GM18909 (cell line): ENCODE measurements around the gene NPHP4.
"Not testable (repeated sequence)": the region's sequence is repeated elsewhere in the genome, so short reads cannot be mapped to it uniquely, and the experiment has no call there.

ENCODE experiments used
- ATAC-seq: cut with Tn5 transposase; IDR thresholded peaks from one replicate; pipeline ENCODE4 v1.9.1; 2021; ENCODE audit warnings: mild to moderate bottlenecking; ENCODE audit not compliant: unreplicated experiment, poor library complexity

NPHP4 gene

DNA sequence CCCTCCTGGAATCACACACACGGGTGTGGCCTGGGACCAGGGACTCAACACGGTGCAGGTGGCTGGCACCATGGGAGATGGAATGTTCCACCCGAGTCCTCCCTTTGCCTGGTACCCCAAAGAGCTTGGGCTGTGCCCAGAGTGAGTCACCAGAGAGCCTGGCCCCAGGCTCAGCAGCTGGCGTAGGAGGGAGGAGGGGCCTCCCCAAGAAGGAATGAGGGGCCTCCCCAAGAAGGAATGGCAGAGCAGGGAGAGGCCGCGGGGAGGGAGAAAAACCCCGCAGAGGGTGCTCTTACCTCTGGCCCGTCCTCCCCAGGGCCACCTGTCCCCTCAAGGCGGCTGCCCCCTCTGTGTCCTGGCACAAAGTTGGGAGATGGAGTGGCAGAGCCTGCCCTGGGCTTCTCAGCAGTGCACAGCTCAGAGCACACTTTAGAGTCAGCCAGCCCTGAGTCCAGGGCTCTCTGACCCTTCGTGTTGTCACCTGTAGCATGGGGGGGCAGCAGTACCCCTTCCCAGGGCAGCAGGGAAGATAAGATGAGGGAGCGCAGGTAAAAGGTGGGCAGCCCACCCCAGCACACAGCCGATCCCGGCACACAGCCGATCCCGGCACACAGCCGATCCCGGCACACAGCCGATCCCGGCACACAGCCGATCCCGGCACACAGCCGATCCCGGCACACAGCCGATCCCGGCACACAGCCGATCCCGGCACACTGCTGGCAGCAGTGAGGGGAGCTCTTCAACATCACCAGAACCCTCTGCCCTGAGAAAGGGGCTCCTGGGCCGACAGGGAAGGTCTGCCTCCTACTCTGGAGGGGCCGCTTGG is 33.3 kb upstream of the NPHP4 start:
- no peak for ATAC-seq

DNA sequence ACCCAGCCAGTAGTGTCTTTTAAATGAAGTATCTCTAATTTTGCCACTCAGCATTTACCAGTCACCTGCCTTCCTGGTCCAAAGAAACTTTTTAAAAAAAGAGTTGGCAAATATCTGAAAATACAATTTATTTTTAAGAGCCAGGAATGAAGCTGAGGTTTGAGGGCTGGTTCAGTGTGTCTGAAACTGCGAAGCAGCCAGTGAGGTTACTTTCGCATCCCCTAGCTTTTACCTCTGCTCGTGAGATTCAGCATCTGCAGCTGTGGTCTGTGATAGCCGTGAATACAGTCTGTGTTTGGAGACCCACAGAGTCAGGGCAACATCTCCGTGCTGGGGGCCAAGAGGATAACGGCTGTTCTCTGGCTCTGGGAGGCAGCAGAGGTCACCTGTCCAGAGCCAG is 32.2 kb upstream of the NPHP4 start:
- ATAC-seq: no peak

DNA sequence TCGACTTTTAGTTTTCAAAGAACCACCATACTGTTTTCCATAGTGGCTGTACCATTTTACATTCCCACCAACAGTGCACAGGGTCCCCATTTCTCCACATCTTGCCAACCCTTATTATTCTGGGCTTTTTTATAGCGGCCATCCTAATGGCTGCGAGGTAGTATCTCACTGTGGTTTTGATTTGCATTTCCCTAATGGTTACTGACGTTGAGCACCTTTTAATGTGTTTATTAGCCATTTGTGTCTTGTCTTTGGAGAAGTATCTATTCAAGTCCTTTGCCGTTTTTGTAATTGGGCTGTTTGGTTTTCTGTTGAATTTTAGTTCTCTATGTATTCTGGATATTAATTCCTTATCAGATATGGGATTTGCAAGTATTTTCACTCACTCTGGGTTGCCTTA is 31.1 kb upstream of the NPHP4 start:
- no peak for ATAC-seq

DNA sequence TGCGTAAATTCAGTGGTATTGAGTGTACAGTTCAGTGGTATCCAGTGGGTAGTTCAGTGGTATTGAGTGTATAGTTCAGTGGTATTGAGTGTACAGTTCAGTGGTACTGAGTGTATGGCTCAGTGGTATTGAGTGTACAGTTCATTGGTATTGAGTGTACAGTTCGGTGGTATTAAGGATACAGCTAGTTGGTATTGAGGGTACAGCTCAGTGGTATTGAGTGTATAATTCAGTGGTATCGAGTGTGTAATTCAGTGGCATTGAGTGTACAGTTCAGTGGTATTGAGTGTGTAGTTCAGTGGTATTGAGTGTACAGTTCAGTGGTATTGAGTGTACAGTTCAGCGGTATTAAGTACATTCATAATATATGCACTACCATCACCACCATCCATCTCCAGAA is 30.0 kb upstream of the NPHP4 start:
- ATAC-seq: no peak

DNA sequence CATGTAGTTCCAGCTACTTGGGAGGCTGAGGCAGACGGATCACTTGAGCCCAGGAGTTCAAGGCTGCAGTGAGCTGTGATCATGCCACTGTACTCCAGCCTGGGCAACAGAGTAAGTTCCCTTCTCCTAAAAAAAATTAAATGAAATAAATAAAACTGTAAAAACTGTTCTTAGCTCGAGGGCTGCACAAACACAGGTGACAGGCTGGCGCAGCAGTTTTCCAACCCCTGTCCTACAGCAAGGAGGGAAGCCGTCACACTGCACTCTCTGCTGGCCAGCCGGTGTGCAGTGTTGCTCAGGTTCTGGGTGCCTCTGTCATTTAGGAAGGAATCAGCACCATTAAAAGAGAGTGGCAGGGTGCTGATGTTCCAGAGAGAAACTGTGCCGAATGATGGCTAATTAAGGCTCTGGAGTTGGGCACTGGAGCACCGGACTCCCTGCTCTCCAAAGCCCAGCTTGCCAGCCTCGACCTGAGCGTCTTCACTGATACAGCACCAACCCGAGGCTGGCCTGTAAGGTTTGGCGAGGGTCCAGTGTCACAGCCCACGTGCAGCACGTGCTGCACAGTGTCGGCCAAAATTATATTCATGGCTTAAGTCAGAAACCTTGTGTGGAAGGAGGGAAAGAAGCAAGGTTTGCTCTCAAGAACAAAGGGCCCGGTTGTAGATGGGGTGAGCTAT is 27.1 kb upstream of the NPHP4 start:
- no peak for ATAC-seq

DNA sequence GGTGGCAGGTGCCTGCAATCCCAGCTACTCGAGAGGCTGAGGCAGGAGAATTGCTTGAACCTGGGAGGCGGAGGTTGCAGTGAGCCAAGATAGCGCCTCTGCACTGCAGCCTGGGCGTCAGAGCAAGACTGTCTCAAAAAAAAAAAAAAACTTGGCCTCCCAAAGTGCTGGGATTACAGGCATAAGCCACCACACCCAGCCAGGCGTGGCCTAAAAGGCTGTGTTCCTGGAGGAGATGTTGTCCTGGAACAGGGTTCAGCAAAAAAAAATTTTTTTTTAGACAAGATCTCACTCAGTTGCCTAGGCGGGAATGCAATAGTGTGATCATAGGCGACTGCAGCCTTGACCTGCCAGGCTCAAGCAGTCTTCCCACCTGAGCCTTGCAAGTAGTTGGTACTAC is 25.4 kb upstream of the NPHP4 start:
- not testable (repeated sequence) for ATAC-seq

DNA sequence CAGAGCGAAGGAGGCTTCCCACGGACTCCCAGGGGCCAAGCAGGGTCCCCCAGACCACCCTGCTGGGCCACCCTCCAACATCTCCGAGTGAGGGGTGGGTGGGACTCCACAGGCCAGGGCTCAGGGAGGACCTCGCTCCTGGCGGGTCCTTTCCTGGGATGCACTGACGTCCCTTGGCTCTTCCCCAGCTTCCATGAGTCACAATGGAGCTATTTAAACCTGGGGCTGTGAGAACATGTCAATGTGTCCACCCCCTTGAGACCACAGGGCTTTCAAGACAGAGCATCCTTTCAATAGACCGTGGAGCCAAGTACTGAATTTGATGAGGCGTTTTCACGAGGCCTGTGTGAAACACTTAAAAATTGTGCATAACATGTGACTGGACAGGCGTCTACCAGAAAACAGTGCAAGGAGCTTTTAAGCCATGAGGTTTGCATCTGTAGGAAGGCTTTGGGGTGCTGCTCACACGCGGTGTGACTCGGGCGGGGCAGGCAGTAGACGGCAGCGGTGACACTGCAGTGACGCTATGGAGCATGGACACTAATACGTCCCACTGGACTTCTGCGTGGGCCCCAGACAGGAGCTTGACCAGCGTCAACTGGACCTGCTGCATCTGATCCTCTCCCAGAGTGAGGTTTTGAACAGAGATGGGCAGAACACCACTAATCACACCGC is 24.1 kb upstream of the NPHP4 start:
- no peak for ATAC-seq

DNA sequence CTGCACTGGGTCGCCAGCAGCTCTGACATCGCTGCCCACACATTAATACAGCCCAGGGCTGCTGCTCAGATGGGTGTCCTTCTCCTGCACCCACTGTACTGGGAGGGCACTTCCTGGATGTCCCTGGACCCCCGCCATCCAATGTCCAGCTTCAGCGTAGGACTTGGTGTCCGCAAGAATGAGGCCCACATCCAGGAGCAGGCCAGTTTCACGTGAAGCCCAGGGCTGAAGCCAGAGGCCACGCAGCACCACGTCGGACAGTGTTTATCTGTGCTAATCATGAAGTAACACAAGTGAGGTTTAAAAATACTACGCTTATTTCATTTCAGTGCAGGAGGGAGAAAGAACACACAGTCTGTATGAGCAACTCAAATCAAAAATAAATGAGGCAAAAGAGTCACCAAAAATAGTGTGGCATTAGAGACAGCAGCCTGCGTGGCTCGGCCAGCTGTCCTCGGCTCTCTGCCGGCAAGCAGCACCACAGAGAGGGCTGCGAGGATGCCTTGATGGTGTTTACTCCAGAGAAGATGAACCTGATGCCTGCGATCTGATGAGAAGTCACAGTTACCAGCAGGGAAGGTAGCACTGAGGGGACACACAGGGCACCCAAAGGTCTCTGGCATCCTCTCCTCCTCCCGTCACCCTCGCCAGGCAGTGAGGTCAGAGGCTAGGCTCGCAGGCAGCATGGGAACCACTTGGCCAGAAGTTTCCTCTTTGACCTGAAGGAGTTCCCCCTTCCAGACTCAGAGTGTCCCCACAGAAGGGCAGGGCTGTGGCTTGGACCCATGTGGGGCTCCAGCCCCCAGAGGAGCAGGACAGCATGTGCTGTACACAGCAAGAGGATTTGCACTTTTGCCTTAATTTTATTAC is 22.1 kb upstream of the NPHP4 start:
- ATAC-seq: no peak

DNA sequence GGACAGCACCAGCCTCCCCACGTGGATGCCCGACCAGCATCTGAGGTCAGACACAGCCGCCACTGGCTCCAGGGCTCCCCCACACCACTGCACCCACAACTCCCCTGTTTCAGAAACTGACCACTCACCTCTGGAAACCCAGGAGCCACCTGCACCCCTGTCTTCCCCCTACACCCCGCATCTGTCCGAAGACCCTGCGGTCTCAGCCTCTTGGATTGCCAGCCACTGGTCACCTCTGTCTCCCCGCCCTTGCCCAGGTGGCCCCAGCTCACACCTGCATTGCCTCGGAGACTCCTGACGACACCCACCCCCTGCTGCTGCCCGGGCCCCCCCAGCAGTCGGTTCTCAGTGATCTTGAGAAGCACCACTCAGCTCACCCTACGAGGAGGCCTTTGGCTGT is 21.3 kb upstream of the NPHP4 start:
- no peak for ATAC-seq

DNA sequence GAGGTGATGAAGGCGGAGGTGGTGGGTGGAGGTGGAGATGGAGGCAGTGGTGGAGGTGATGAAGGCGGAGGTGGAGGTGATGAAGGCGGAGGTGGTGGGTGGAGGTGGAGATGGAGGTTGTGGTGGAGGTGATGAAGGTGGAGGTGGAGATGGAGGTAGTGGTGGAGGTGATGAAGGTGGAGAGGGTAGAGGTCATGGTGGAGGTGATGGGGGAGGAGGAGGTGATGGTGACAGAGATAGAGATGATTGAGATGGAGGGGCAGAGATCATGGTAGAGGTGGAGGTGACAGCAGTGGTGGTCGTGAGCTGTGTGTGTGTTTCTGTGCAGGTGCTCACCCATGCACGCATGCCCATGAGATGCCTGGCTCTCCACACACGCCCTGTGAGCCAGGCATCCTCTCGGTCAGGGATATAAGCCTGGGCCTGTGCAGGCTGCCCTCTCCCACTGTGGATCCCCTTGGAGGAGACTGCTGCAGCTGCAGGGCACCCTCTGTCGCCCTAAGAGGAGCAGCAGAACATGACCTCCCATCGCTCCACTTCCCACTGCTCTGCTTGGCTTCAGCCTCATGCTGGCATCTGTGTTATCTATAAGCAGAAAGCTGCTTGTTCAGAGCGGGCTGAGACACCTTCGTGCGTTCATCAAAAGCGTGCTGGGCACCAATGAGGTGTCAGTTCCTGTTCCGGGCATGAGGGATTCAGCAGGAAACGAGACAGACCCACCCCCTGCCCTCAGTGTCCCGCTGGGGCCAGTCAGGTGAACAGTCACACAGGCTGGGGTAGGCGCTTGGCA is 20.5 kb upstream of the NPHP4 start:
- no peak for ATAC-seq

DNA sequence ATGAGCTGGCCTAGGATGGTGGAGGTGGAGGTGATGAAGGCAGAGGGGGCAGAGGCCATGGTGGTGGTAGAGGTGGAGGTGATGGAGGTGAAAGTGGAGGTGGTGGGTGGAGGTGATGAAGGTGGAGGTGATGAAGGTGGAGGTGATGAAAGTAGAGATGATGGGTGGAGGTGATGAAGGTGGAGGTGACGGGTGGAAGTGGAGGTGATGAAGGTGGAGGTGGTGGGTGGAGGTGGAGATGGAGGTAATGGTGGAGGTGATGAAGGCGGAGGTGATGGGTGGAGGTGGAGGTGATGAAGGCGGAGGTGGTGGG is 19.7 kb upstream of the NPHP4 start:
- ATAC-seq: no peak

DNA sequence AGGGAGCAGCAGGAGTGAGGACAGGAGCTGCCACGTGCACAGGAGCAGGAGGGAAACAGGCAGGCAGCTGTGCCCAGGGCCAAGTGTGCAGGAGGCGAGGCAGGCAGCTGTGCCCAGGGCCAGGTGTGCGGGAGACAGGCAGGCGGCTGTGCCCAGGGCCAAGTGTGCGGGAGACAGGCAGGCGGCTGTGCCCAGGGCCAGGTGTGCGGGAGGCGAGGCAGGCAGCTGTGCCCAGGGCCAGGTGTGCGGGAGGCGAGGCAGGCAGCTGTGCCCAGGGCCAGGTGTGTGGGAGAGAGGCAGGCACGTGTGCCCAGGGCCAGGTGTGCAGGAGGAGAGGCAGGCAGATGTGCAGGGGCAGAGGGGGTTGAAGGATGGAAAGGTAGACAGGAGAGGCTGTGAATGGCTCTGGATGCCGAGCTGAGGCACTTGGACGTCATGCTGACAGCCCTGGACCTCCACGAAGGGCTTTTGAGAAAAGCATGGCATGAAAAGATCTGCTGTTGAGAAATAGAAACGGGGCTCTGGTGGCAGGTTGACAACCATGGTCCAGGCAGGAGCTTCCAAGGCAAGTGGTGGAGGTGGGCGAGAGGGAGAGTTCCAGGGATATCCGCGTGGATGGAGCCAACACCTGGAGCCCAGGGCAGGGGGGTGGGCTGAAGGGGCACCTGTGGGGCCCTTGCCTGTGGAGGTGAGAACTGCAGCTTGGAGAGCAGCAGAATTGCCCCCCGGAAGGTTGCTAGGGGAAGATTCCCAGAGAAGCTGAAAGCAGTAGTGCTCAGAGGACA is 19.1 kb upstream of the NPHP4 start:
- ATAC-seq: no peak

DNA sequence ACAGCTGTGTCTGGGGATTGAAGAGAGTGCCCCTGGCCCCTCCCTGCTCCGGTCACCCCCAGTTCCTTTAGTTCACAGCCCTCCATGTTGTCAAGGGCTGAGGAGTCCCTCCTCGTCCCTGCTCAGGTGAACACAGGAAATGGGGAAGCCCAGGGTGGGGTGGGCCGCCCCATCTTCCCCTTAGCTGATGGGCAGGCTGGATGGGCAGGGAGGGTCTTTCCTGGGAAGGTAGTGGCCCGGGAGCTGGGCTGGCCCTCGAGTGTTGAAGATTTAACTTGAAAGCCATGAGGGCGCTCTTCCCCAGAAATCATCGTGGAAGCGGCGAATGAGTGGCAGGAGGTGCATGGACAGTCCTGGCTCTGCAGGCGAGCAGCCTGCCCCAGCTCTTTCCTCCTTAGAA is 18.3 kb upstream of the NPHP4 start:
- ATAC-seq: no peak

DNA sequence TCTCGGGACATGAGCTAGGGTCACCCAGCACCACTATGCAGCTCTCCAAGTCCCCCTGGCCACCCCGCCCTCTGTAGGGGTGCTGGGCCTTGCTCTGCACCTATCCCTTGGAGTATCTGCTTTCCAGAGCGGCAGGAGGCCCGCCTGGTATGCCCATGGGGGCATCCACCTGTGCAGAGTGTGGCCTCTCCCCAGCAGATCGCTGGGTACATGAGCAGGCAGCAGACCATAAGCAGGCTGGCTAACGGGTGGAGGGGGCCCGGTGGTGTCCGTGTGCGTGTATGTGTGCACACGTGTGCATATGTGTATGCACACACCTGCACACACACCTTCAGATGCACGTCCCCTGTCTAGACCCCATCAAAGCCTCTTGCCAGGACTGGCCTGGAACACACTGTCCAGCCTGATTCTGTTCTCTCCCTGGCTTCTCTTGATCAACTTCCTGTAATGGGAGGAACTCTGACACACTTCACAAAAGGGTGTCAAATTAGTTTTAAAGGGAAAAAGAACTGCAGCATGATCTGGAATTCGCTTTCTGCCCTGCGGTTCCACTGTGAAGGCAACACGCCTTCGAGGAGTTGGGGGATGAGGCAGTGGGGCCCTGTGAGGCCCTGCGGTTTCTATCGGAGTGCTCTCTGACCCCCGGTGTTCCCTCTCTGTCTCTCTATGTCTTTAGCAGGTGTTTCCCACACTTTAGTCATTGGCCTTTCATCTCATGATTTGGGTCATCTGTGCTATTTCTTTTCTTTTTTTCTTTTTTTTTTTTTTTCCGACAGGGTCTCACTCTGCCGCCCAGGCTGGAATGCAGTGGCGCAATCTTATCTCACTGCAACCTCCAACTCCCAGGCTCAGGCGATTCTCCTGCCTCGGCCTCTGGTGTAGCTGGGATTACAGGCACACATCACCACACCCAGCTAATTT is 17.2 kb upstream of the NPHP4 start:
- no peak for ATAC-seq

DNA sequence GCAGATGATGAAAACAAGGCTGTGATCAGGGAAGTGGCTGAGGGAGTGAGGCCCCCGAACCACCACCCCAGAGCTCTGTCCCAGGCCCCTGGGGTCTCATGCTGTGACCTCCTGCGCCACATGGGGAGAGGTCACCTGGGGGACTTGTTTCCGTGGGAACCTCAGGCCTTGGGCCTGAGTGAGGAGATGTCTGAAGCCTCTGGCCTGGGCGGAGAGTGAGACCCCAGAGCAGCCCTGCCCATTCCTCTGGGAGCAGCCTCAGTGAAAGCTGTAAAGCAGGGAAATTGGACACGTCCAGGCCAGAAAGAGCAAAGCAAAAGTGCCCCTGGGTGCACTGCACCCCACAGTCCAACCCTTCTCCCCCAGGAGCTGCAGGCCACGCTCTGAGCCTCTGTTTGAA is 16.5 kb upstream of the NPHP4 start:
- ATAC-seq: no peak

DNA sequence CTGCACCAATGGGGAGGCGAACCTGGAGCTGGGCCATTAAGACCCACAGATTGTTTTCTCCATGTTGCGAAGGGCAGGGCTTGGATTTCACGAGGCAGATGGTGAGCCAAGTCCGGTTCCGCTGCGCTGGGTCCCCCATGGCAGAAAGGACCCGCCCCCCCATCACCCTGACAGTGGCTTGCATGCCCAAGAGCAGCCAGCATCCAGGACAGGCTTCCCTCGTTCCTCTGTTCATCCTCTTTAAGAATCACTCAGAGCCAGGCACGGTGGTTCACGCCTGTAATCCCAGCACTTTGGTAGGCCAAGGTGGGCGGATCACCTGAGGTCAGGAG is 15.8 kb upstream of the NPHP4 start:
- ATAC-seq: no peak

DNA sequence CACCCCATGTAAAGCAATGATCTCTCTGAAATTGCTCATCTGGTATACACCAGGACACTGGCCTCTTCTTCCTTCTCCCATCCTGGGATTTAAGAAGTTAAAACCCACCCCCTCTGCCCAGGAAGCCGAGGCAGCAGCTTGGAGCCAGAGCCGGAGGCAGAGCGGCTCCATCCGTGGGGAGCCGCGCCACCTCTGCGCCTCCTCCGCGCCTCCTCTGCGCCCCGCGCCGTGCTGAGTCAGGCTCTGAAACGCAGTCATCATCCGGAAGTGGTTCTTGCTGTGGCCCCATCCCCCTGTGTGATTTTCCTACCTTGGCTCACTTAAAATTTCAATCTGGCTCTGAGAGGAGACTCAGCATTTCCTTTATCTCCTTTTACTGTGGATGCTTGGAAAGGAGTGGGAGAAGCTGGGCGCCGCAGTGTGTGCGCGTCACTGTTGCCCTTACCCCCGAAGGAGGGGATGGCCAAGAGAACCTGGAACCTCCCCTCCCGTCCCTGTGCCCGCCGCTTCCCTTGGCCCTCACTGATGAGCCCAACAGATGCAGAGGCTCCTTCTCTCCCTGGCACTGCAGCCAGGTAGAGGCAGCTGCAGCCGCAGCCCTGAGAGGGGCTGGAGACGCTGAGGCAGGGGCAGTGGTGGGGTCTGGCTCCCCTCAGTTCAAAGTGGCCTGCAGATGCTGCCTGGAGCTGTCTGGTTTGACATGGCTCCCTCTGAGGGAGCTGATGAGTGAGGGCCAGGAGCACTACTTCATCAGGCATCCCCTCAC is 15.3 kb upstream of the NPHP4 start:
- no peak for ATAC-seq

DNA sequence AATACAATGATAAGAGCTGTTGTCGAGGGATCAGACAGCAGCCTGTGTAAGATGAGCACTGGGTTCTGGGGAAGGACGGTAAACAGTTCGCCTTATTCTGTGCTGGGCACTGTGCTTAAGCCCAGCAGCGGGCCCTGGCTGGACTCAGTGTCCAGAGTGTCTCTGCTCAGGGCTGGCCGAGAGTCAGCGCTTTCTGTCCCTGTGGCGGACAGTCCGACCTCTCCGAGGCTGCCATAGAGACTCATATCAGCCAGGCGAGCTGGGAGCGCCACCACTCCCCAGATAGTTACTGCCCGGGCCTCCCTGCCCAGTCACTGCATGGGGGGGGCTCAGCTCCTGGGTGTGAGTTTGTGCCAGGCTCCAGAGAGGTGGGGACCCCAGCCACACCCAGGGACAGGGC is 14.7 kb upstream of the NPHP4 start:
- no peak for ATAC-seq
